SU-DHL-6 (cell line): ENCODE data around the gene FBXO41.
A peak's percentile ranks its signal among the peaks of the same experiment; 100 is the strongest.

Experiments
- H2AFZ ChIP-seq: fragments of 200-600 bp; sonication (generic); 2 replicates; pipeline ENCODE4 v1.6.1; 2014; ENCODE audit warnings: low read depth, mild to moderate bottlenecking, moderate library complexity, mixed read lengths, antibody characterized with exemption, low read length; ENCODE audit not compliant: severe bottlenecking
- H3F3A ChIP-seq: fragments of 200-600 bp; shearing (Covaris generic); 2 replicates; pipeline ENCODE4 v1.6.0; 2016; ENCODE audit warnings: antibody characterized with exemption, mild to moderate bottlenecking; ENCODE audit not compliant: insufficient read depth
- H3K27ac ChIP-seq: fragments of 200-600 bp; sonication (generic); 2 replicates; pipeline ENCODE4 v1.5.1; 2016; ENCODE audit warnings: low read depth, mild to moderate bottlenecking, low read length, moderate library complexity, mixed read lengths
- H3K27me3 ChIP-seq: fragments of 200-600 bp; sonication (generic), shearing (Covaris generic); 2 replicates; pipeline ENCODE4 v1.6.0; 2014; ENCODE audit warnings: mild to moderate bottlenecking, low read length
- H3K36me3 ChIP-seq: fragments of 200-600 bp; sonication (generic); 2 replicates; pipeline ENCODE4 v1.6.1; 2014; ENCODE audit warnings: mild to moderate bottlenecking, low read length, mixed read lengths
- H3K4me2 ChIP-seq: fragments of 300-600, 200-600 bp; shearing (Covaris generic), sonication (generic); 2 replicates; pipeline ENCODE4 v1.6.0; 2014; ENCODE audit warnings: low read length, low read depth, mild to moderate bottlenecking; ENCODE audit not compliant: poor library complexity, severe bottlenecking
- H3K4me3 ChIP-seq: fragments of 200-600 bp; sonication (generic); 2 replicates; pipeline ENCODE4 v1.5.1; 2014; ENCODE audit warnings: antibody characterized with exemption, low read length, mild to moderate bottlenecking, mixed read lengths; ENCODE audit not compliant: insufficient read depth, poor library complexity, severe bottlenecking
- H3K79me2 ChIP-seq: fragments of 200-600 bp; sonication (generic); 2 replicates; pipeline ENCODE4 v1.6.1; 2014; ENCODE audit warnings: mild to moderate bottlenecking, low read length, moderate library complexity; ENCODE audit not compliant: insufficient read depth
- H3K9ac ChIP-seq: fragments of 200-600 bp; sonication (generic); 2 replicates; pipeline ENCODE4 v1.7.0; 2014; ENCODE audit warnings: mild to moderate bottlenecking, low read length
- H3K9me2 ChIP-seq: fragments of 200-600 bp; sonication (generic); replicated peaks from 2 replicates; pipeline ENCODE4 v1.6.1; 2014; ENCODE audit warnings: low read length; ENCODE audit not compliant: insufficient read depth
- H3K9me3 ChIP-seq: fragments of 200-600 bp; sonication (generic); 2 replicates; pipeline ENCODE4 v1.6.1; 2014; ENCODE audit warnings: low read length, mixed read lengths; ENCODE audit not compliant: insufficient read depth
- H4K20me1 ChIP-seq: fragments of 200-600 bp; sonication (generic); 2 replicates; pipeline ENCODE4 v1.6.1; 2014; ENCODE audit warnings: low read depth, mild to moderate bottlenecking, antibody characterized with exemption, low read length, moderate library complexity, mixed read lengths
- CTCF ChIP-seq: fragments of 200-600 bp; sonication (generic); IDR thresholded peaks from one replicate; pipeline ENCODE4 v1.5.1; 2017; ENCODE audit warnings: antibody characterized with exemption, mild to moderate bottlenecking, low read length, moderate library complexity; ENCODE audit not compliant: insufficient read depth, poor library complexity, severe bottlenecking
- EZH2phosphoT487 ChIP-seq: fragments of 200-600 bp; sonication (generic), shearing (Covaris generic); conservative IDR thresholded peaks from 2 replicates; pipeline ENCODE4 v1.6.1; 2018; ENCODE audit warnings: mild to moderate bottlenecking, antibody characterized with exemption, low read length, moderate library complexity, mixed read lengths

The FBXO41 gene

GRCh38 chr2:73269686-73270465, 14.4 kb downstream of the FBXO41 start:
- H3K36me3 ChIP-seq, result no peaks in the 10 kb centered on the region
- TF ChIP-seq EZH2phosphoT487, result no peak
- TF ChIP-seq CTCF, result no peak
- H3K9me2 ChIP-seq, result no peaks in the 10 kb centered on the region
- peaks cover 4% of the 10 kb centered on the region; the same call in 1 of the 2 replicates for H3F3A ChIP-seq
- H2AFZ ChIP-seq, result no peak overlapping the region
- peak overlapping the region; percentile 49 for H3K27ac ChIP-seq
- peak overlapping the region; percentile 69 for H3K9ac ChIP-seq
- peaks cover 4% of the 10 kb centered on the region; the same call in 1 of the 2 replicates for H4K20me1 ChIP-seq
- peak overlapping the region; percentile 58 for H3K4me3 ChIP-seq
- no peaks in the 10 kb centered on the region for H3K9me3 ChIP-seq
- peak overlapping the region; percentile 89 for H3K4me2 ChIP-seq
- H3K79me2 ChIP-seq, result peaks cover 32% of the 10 kb centered on the region
- H3K27me3 ChIP-seq, result no peaks in the 10 kb centered on the region

GRCh38 chr2:73268830-73269685, 15.2 kb downstream of the FBXO41 start:
- peaks cover 4% of the 10 kb centered on the region; the same call in 1 of the 2 replicates for H3F3A ChIP-seq
- no peak overlapping the region for H2AFZ ChIP-seq
- peak overlapping the region; percentile 69 for H3K9ac ChIP-seq
- peak overlapping the region; percentile 89 for H3K4me2 ChIP-seq
- TF ChIP-seq CTCF, result no peak
- TF ChIP-seq EZH2phosphoT487, result no peak
- H4K20me1 ChIP-seq, result peaks cover 3% of the 10 kb centered on the region; the same call in 1 of the 2 replicates
- H3K9me2 ChIP-seq, result no peaks in the 10 kb centered on the region
- no peaks in the 10 kb centered on the region for H3K9me3 ChIP-seq
- H3K27ac ChIP-seq, result peak overlapping the region; percentile 49
- peaks cover 31% of the 10 kb centered on the region for H3K79me2 ChIP-seq
- peak overlapping the region; percentile 58 for H3K4me3 ChIP-seq
- no peaks in the 10 kb centered on the region for H3K36me3 ChIP-seq
- no peaks in the 10 kb centered on the region for H3K27me3 ChIP-seq

GRCh38 chr2:73268366-73268829, 15.9 kb downstream of the FBXO41 start:
- no peak overlapping the region for H2AFZ ChIP-seq

More at GRCh38 chr2:73268366-73268829, 15.9 kb downstream of the FBXO41 start:
- no peaks in the 10 kb centered on the region for H3K9me3 ChIP-seq
- H4K20me1 ChIP-seq, result no peaks in the 10 kb centered on the region; the same call in 1 of the 2 replicates
- peaks cover 4% of the 10 kb centered on the region; the same call in 1 of the 2 replicates for H3F3A ChIP-seq
- H3K79me2 ChIP-seq, result peaks cover 25% of the 10 kb centered on the region
- H3K9ac ChIP-seq, result no peak overlapping the region
- no peaks in the 10 kb centered on the region for H3K36me3 ChIP-seq
- H3K9me2 ChIP-seq, result no peaks in the 10 kb centered on the region
- no peak for TF ChIP-seq EZH2phosphoT487
- no peak for TF ChIP-seq CTCF
- no peak overlapping the region for H3K4me2 ChIP-seq
- no peak overlapping the region for H3K27ac ChIP-seq
- H3K4me3 ChIP-seq, result no peak overlapping the region
- no peaks in the 10 kb centered on the region for H3K27me3 ChIP-seq
